Measurements from ENCODE around the gene ZNF256.
"Not testable (repeated sequence)": the region's sequence is repeated elsewhere in the genome, so short reads cannot be mapped to it uniquely, and the experiment has no call there.

DNA sequence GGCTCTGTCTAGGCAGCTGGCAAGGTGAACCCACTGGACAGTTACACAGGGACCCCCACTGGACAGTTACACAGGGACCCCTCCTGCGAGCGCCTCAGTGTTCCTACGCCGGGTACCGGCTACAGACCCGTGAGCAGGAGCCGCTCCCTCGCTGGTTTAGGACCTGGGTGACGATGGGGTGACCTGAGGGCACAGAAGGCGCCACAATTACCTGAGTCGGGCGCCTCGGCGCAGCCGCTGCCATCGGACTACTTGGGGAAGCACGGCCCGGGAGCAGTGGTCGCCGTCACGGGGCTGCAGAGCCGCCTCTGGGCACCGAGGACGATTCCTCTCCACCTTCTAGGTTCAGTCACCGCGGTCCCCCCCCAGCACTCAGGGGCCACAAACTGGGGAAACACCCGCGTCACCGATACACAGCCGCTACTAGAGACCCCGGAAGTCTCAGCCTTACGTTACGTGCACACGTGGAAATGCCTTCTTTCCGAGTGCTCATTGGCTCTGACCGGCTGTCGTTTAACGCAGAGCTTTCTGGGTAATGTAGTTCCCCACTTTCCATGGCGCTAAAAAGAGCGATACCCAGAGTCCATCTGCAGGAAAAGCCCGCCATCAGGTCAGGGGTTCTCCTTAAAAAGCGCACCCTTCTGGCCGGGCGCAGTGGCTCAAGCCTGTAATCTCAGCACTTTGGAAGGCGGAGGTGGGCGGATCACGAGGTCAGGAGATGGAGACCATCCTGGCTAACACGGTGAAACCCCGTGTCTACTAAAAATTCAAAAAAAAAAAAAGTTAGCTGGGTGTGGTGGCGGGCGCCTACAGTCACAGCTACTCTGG, 31.1 kb downstream of the ZNF256 start, which contains the start of gene ZNF417:
- TF ChIP-seq CTCF (conservative IDR thresholded peaks at IDR 0.05 in 1 of 2, IDR thresholded peaks at IDR 0.05 in 1 of 2; ENCODE audit: low read depth in 1 of 2, low read length in 2 of 2): peak; percentile 7 to 35
- TF ChIP-seq EZH2 (IDR thresholded peaks at IDR 0.05; ENCODE audit: low read length, missing control alignments): not testable (repeated sequence)
